GM18951 (cell line): Measurements from ENCODE around the gene OLR1.
"Not testable (repeated sequence)": the region's sequence is repeated elsewhere in the genome, so short reads cannot be mapped to it uniquely, and the experiment has no call there.

Source experiments
- POLR2A ChIP-seq: IDR thresholded peaks from 4 replicates; pipeline ENCODE4 v1.6.1; 2011; ENCODE audit warnings: mild to moderate bottlenecking; ENCODE audit not compliant: insufficient read length, insufficient read depth; ENCODE audit errors: extremely low read depth
- in situ Hi-C: fragments of 300-500 bp; cut with MboI; formaldehyde crosslinking; loops from one replicate; pipeline ENCODE4 v1.12.0; 2022; ENCODE audit warnings: low sequenced_read_pairs, mixed read lengths, inconsistent platforms; ENCODE audit not compliant: unreplicated experiment

Gene OLR1

DNA sequence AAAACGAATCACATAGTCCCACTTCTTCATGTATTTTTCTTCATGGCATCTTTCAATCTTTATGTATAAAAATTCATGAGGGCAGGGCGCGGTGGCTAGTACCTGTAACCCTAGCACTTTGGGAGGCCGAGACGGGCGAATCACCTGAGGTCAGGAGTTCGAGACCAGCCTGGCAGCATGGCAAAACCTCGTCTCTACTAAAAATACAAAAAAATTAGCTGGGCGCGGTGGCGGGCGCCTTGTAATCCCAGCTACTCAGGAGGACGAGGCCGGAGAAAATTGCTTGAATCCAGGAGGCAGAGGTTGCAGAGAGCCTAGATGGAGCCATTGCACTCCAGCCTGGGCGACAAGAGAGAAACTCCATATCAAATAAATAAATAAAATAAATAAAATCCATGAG is 38.3 kb upstream of the OLR1 start:
- TF ChIP-seq POLR2A, result no peak
- in situ Hi-C loops, result no loop called here

DNA sequence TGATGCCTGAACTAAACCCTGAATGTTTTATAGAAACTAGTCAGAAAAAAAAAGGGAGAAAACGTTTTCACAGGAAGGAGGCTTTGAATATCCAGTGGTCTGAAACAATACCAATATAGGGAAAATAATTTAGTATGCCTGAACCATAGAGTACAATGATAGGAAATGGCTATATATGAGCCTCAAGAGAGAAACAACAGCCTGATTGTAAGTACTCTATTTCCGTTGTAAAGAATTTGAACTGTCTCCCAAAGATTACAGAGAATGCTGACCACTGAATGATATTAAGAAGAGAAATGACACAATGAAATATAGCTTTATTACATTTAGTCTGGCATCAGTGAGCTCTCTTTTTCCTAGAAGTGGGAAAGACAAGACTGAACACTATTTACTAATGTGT is 35.2 kb upstream of the OLR1 start:
- no peak for TF ChIP-seq POLR2A
- in situ Hi-C loops, result no loop called here

DNA sequence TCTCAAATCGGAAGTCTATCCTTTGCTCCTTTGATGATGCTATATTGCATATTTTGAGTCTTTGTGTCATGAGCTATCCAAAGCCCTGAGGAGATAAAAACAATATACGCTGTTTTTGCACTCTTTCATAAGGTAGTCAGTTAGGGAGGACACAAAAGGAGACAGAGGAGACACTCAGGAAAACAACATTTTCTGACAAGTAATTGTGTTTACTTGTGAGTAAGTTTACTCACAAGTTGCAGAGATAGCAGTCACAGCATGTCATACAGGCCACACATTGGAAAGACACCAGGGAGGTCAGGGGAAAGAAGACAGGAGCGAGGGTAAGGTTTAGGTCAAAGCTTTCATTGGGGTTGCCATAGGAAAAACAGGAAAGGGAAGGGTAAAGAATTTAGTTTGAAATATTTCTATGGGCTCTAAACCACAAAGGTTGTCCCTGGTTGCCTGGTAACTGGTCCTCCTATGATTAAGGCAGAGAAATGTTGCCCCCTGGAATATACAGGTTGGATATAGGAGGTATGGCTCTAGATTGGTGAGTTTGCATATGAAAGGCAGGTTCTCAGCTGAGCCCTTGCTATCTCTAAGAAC is 33.4 kb upstream of the OLR1 start:
- TF ChIP-seq POLR2A, result no peak
- in situ Hi-C loops, result no loop called here

DNA sequence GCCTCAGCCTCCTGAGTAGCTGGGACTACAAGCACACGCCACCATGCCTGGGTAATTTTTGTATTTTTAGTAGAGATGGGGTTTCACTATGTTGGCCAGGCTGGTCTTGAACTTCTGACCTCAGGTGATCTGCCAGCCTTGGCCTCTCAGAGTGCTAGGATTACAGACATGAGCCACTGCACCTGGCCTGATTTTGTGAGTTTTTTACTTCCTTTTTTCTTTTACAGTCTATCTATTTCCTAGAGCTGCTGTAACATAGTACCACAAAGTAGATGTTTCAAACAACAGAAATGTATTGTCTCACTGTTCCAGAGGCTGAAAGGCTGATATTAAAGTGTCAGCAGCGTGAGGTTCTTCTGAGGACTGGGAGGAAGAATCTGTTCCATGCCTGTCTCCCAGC is 32.6 kb upstream of the OLR1 start:
- in situ Hi-C loops, result not testable (repeated sequence)

DNA sequence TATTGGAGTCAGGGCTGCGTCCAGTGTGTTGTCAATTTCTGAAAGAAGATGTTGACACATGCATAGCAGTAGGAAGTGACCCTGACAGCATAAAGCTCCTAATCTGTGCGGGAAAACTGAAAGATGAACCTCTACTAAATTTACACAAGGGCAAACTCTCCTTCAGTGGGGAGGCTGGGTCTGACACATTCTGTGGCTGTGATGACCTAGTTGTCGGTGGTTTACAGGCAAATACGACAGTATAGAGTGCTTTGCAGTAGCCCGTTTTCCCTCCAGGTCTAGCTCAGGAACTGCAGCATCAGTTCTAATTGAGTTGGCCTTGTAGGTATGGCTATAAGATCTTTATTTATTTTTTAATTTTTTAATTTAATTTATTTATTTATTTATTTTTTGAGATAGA is 25.9 kb upstream of the OLR1 start:
- no peak for TF ChIP-seq POLR2A
- in situ Hi-C loops, result no loop called here

DNA sequence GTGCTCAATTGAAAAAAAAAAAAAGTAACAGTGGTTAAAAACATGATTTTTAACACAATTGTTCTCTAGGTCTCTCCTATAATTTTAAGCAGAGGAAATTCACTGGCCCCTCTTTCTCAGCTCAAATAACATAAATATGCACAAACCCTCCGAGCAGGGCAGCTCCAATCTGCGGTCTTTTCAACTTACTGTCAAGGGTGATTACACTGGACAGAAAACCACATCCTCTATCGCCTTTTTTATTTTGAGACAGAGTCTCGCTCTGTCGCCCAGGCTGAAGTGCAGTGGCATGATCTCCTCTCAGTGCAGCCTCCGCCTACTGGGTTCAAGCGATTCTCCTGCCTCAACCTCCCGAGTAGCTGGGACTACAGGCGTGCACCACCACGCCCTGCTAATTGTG is 24.3 kb upstream of the OLR1 start:
- in situ Hi-C loops, result no loop called here
- TF ChIP-seq POLR2A, result no peak

DNA sequence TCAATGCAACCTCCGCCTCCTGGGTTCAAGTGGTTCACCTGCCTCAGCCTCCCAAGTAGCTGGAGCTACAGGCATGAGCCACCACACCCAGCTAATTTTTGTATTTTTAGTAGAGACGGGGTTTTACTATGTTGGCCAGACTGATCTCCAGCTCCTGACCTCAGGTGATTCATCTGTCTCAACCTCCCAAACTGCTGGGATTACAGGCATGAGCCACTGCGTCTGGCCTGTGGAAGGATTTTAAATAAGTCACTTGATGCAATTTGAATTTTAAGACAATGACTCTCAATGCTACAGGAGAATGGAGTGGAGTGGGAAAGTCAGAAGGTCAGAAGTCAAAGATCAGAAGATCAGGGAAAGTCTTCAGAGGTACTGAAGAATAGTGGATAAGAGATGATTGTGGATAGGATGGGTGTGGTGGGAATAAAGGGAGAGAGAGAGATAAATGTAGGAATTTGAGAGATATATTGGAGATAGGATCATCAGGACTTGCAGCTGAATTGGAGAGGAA is 22.3 kb upstream of the OLR1 start:
- in situ Hi-C loops, result no loop called here

DNA sequence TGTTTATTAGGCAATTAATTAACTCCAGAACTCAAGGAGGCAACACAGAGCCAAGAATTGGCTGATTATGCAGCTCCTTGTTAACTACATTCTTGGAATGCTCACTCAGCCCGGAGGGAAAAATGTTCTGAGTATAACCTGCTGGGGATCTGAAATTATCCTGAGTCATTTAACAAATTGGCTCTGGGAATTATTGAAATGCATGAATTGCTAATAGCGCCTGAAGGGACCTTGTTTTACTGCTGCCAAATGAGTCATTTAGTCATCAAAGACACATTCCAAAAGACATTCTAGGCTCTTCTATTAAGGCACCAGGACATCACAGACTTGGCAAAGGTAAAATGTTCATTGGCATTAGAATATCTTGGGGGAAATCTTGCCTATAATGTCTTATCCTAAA is 19.9 kb upstream of the OLR1 start:
- in situ Hi-C loops, result no loop called here
- no peak for TF ChIP-seq POLR2A

More for the DNA sequence above, 22.3 kb upstream of the OLR1 start:
- no peak for TF ChIP-seq POLR2A

DNA sequence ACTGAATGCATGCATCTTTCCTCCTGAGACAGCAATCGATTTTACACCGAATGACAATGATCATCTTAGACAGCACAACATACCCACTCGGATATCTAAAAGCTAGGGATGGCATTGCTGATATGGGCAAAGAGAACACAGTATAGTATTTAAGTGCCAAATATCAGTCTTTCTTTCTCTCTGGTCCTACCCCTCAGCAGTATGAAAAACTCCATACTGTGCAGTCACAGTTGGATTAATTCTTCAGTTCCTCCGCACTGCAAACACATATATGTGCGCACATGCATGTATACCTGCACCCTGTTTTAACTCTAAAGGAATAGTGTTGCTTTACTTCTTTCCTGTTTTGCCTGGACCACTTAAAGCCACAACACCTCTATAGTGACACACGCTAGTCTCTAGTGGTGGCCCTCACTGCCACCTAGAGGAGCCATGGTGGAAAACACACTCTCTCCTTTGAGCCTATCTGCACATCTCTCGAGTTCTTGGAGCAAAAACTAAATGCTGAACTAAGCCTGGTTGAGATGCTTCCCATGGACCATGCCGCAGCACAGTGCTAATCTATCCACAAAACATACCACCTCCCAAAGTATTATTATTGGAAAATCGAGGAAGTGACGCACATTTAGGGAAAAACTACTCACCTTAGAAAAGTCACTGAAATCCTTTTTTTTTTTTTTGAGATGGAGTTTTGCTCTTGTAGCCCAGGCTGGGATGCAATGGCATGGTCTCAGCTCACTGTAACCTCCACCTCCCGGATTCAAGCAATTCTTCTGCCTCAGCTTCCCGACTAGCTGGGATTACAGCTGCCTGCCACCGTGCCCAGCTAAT is 18.8 kb upstream of the OLR1 start:
- TF ChIP-seq POLR2A, result no peak
- in situ Hi-C loops, result no loop called here

DNA sequence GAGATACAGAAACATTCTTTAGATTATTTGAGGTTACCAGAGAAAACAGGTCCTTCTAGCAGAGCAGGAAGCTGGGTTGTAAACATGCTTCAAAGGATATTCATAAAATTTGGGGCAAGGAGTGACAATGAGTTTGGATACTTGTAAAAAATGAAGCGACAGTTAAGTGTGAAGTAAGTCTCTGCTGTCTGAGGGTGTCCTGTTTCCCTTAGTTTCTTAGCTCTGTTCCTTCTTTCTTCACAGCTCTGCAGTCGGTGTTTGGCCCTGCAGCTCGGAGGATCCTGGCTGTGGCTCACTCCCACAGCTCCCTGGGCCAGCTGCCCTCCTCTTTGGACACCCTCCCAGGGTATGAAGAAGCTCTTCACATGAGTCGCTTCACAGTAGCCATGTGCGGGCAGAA is 17.7 kb upstream of the OLR1 start:
- in situ Hi-C loops, result no loop called here
- TF ChIP-seq POLR2A, result no peak

DNA sequence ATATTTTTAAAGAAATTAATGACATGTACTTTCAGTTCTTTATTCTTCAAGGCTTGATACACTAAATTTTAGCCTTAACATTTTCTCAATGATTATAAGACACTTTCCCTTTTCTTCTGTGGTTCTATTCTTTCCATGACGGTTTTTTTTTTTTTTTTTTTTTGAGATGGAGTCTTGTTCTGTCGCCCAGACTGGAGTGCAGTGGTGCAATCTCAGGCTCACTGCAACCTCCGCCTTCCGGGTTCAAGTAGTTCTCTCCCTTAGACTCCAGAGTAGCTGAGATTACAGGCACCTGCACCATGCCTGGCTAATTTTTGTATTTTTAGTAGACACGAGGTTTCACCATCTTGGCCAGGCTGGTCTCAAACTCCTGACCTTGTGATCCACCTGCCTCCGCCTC is 15.0 kb upstream of the OLR1 start:
- in situ Hi-C loops, result not testable (repeated sequence)

DNA sequence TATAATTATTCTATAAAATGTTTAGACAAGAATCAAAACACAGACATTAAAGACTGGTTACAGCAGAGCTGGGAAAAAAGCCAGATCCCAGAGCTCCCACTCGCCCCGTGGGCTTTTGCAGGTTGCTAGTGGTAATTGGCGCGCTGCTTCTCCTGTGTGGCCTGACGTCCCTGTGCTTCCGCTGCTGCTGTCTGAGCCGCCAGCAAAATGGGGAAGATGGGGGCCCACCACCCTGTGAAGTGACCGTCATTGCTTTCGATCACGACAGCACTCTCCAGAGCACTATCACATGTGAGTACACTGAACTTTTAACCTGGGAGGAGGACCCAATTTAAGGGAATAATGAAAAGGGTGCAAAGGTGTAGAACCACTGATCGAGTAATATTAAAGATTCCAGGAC is 14.4 kb upstream of the OLR1 start:
- in situ Hi-C loops, result no loop called here
- TF ChIP-seq POLR2A, result no peak

DNA sequence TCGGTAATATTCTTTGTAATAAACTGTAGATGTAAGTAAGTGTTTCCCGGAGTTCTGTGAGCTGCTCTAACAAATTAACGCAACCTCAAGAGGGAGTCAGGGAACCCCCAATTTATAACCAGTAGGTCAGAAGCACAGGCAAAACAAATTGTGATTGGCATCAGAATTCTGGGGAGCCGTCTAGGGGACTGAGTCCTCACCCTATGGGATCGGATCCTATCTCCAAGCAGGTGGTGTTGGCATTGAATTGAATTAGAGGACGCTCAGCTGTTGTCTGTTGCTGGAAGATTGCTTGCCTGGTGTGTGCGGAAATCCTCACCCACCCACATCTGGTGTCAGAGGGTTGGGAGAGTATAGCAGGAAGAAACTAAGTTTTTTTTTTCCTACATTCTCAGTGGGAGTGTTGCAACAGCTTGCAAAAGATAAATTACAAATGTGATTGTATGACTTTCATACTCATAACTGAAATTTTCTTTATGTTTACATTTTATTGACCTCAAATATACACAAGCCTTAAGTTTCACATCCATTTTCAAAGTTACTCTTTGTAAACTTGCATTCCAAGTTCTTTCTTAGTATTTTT is 12.4 kb upstream of the OLR1 start:
- in situ Hi-C loops, result no loop called here
- TF ChIP-seq POLR2A, result no peak
